Stimulated activated CD4-positive, alpha-beta T cell treated with anti-CD3 and anti-CD28 coated beads, Interleukin-4, amount 100 ng/mL, for 24 hours (primary cell): Measurements from ENCODE around the gene KCNJ9.
A peak's percentile ranks its signal among the peaks of the same experiment; 100 is the strongest.

Experiments
- DNase-seq: peaks from one replicate; pipeline ENCODE4 v3.0.0-alpha.2; 2020

Gene KCNJ9

DNA sequence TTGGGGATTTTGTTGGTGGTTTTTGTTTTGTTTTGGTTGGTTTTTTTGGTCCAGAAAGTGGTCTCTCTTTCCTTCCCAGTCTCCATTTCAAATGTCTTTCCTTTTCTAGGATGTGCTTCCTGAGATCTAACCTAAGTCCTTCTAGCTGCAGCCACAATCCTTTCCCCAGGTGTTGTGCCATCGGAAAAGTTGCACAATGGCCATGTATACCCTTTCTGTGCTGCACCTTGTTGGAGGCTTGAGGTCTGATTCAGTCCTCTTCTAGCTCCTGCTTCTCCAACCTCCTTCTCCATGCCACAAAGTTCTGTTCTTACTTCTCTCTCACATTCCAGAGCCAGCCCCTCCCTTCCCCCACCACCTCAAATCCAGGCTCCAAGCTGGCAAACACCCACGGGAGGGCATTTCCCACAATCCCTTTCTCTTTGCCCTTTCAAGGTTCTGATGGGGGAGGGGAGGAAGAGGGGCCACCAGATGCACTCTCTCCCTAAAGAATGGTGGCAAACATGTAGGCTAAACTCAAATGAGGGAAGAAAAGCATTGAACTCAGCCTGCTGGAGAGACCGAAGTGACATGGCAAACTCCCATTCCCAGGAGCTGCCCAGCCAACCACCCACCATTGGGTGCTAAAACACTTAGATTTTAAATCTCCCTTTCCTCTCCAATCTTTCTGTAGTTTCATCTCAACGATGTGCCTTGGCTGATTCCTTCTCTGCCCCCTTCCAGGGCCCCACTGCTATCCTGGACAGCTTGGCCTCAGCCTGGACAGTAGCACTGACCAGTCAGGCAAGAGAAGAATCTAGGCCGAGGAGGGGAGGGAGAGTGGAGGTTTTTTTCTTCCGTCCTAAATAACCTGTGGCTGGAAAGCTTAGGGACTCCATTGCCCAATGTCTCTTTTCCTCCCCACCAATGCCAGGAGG lies 14.3 kb upstream of the KCNJ9 start:
- DNase-seq = no peak

DNA sequence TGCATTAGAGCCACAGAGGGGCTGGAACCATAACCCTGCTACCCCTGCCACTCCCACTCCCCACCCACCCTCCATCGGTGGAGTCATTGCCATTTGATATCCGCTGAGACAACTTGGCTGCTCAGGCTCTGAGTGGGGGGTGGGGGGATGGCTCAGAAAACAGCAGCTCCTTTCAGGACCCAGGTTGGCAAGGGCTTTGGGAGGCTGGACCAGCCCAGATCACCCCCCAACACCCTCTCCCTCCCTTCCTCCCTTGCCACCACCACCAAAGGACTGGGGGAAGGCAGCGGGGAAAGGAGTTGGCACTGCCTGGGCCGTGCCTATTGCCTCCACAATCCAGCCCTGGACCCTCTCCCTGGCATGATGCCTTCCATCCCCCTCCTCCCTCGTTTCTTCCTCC lies 13.1 kb upstream of the KCNJ9 start:
- no peak for DNase-seq

DNA sequence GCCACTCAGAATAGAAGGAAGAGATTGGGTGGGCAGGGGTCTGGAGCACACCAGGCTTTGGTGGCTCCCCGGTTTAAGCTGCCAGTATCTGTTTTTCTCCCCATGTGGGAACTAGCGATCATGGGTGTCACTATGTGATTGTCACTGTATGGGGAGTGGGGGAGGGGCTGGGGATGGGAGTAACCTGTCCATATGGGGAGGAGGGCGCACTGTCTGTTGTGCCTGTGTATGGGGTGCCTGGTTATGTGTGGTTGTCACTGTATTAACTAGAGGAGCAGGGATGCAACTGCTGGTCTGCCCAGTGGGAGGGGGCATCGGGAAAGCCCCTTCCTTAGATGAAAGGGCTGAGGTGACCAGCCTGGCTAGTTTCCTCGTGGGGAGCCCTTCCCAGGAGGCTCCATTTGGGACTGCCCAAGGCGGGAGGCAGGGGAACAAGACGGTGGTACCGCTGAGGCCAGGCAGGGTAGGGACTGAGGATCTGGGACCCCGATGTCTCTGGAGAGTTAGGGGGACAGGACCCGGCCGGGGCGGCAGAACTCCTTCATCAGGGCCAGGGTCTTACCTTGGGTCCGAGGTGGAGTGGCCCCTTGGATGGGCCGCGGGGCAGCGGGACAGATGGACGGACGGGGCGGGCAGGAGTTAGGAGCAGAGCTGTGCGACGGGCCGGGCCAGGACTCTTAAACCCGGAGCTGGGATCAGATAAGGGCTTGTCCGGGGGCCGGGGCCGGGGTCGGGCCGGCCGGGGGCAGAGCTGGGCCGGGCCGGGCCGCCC lies 11.7 kb upstream of the KCNJ9 start, which contains the start of gene KCNJ10:
Gene KCNJ10, minus strand, starts transcription at position 701 of the 772 bp plus-strand sequence. CDS start 27,628 bp downstream, outside the sequence.
- no peak for DNase-seq

DNA sequence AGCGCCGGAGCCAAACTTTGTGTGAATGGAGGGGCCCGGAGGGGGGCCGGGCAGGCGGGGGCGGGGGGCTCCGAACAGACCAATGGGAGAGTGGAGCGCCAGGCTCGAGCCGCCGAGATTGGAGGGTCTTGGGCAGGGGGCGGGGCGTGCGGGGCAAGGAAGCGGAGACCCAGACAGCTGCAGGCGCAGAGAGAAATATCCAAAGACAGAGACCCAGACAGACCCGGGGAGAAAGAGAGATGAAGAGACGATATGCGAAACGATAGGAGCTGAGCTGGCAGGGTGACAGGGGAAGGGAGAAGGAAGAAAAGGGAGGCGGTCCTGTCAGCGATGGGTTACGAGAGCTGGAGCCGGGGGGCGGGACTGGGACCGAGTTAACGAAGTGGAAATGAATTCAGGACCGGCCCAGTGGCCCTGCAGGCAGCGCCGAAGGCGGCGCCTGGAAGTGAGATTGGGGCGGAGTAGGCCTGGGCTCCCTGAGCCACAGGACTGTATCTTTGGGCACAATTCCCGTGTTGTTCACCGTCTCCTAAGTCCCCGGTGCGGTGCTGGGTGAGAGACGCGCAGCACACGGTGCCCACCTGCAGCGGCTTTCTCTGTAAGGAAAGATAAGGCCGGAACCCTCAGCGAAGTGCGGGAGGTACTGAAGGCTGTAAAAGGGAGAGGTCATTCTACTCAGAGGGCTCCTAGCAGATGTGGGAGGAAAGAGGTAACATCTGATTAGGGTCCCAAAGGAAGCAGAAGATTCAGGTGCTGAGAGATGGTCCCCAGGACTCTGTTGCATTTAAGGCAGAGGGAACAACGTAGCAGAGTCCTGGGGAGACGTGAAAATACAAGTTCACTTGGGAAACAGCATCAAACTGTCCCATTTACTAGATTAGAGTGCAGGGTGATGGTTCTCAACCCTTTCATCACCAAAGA lies 10.8 kb upstream of the KCNJ9 start:
- peak; percentile 61 for DNase-seq

DNA sequence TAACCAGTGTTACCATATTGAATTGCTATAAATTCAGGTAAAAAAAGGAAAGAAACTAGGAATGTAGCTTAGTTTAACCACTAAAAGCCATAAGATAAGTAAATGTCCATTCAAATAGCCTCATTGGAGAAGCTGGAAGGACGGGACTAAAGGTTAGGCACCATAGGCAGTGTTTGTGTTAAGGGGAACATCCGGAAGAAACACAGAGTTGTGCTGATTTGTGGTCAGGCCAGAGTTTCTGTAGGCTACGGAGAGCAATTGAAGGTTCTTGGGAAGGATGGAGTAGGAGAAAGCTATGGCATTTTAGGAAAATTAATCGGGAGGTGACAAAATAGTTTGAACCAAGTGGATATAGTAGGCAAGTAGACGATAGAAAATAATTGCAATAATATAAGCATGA lies 10.0 kb upstream of the KCNJ9 start:
- DNase-seq = no peak

DNA sequence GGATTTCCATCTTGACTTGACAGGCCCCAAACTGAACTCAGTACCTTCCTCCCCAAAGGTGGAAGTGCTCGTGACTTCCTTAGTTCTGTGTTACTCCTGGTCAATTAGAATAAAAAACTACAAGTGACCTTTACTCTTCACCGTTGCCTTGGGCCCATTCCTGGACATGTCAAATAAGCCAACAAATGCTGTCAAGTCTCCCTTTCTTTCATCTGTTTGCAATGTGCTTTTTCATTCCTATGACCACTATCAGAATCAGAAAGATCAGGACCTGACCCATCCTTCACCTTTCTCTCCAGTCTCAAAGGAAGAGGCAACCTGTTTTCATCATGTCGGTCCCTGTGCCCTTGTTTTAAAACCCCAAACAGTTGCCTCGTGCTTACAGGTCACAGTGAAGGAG lies 6.5 kb upstream of the KCNJ9 start:
- no peak for DNase-seq

DNA sequence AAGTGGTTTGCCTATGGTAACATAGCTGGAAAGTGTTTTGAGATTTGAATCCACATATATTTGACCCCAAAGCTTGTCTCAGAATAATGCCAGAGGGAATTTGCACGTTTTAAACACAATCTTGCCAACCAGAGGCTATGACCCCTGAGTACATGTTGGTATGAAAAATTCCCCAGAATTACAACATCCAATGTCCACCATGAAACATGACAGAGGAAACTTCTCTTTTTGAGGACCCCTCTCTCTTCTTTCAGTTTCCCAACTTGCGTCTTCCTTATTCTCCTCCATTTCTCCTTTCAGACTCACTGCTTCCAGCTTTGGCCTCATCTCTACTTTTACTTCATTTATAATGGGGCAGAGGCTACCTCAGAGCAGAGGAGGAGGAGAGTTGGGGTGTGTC lies 5.5 kb upstream of the KCNJ9 start:
- no peak for DNase-seq

DNA sequence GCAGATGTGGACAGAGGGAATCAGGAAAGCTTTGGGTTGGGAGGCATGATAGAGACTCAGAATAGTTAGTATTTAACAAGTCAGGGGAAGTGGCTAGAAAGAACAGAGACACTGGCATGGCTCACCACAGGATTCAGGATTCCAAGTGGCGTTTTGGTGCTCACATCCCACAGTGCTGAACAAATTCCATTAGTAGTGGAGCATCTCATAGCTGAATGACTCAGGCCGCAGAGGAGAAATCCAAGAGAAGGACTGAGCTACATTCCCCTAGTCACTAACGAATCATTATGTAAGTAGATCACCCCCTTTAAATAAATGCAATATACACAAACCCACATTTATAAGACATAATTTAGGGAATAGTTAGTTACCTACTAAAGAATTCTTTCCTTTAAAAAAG lies 5.0 kb upstream of the KCNJ9 start:
- DNase-seq = no peak

DNA sequence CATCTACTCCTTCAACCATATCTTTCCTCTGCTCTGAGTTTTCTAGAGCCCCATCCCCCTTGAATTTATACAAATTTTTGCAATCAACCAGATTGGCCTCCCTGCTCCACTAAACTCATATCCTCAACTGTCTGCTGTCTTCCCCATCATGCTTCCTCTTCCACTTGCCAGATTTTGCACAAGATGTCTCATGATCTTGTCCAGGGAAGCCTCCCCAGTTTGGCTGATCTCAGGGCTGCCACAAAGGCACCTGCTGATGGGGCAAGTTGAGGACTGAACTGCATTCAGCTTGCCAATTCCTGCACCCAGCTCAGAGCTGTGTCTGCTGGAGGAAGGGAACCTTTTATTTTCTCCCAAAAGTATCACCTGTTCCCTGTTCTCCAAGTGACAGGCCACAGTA lies 3.9 kb upstream of the KCNJ9 start:
- DNase-seq = no peak

DNA sequence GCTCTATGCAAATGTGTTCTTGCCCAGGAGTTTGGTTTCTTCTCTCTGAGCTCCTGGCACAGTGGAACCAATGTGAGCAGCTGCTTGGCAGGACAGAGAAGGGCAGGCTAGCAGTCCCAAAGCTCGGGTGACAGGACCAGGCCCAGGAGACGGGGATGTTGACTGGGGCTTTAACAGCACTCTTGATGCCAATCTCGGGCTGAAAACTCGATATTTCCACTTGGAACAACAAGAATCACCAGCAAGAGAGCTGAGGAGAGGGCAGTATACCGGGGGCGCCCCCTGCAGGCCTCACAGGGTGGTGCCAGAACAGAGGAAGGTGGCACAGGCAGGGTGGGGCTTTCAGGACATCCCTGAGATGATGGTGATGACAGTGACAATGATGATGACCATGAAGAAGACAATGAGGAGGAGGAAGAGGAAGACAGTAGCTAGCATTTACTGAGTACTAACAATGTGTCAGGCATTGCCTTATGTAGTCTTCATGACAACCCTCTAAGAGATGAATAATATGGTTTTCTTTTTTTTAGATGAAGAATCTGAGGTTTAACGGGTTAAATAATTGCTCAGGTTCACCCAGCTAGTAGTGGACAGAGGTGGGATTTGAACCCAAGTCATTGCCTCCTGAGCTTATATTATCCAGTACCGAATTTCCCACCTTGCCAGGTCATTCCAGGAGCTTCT lies 2.7 kb upstream of the KCNJ9 start:
- peak; percentile 60 for DNase-seq

DNA sequence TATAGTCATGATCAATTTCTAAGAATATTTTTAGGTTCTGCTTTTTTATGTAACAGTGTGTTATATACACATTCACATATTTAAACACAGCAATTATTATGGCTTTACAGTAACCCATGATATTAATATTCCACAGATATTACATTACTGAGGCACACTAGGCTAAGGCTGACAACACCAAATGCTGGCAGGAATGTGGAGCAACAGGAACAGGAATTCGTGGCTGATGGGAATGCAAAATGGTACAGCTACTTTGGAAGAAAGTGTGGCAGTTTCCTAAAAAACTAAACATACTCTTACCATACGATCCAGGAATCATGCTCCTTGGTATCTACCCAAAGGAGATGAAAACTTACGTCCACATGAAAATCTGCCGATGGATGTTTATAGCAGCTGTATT lies 1.9 kb upstream of the KCNJ9 start:
- DNase-seq = no peak

DNA sequence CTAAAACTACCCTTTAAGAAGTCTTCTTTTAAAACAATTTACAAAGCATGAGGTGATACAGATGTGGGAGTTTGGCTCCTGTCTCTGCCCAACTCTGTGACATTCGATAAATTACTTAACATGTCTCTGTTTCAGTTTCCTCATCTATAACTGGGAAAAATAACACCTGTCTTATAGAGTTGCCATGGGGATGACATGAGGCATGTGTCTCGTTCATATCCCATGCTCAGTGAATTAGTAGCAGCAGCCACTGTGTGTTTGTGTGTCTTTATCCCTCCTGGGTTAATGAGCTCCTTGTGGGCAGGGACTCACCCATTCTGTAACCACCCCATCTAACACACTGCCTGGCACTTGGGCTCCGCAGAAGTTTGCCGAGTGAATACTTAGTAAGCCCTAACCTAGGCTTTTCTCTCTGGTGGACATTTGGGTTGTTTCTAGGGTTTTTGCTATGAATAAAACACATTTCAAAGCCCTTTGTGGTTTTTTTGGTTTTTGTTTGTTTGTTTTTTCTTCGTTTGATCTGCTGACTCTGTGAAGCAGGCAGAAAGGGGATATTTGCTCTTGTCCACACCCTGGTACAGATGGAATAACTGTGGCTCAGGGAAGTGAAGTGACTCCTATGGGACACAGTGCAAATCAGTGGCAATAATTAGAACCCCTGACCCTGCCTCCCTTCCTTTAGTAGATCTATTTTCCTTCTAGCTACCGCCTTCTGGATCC lies 797 bp upstream of the KCNJ9 start:
- no peak for DNase-seq

DNA sequence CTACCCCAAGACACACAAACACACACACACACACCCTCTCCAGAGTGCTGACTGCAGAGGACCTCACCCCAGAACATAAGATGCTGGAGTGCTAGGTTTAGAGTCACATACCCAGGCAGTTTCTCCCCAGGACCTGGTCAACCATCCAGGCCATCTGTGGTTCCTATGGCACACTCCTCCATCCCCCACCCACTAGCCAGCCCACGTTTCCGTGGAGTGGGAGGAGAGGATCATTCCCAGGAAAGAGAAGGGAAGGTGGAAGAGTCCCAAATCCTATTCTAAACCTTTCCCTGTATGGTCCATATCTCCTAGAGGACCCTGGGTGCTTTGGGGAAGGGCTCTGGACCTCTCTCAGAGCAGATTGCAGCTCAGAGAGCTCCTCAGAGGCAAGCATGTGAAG lies 1.1 kb downstream of the KCNJ9 start:
- no peak for DNase-seq

DNA sequence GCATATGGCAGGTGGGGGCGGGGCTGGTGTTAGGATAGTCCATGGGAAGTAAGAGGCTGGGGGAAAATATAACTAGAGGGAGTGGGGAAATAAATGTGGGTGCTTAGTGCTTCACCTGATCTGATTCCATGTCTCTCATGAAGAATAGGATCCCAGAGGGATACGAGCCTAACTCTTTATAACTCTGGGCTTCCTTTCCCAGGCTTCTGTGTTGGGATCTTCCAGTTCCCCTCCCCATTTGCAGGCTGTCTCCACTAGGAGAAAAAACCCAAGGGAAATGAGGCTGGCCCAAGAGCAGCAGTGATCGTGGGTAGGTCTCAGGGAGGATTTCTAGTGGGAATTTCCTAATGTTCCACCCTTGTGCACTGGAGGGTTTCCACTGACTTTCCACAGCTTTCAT lies 1.6 kb downstream of the KCNJ9 start:
- no peak for DNase-seq

DNA sequence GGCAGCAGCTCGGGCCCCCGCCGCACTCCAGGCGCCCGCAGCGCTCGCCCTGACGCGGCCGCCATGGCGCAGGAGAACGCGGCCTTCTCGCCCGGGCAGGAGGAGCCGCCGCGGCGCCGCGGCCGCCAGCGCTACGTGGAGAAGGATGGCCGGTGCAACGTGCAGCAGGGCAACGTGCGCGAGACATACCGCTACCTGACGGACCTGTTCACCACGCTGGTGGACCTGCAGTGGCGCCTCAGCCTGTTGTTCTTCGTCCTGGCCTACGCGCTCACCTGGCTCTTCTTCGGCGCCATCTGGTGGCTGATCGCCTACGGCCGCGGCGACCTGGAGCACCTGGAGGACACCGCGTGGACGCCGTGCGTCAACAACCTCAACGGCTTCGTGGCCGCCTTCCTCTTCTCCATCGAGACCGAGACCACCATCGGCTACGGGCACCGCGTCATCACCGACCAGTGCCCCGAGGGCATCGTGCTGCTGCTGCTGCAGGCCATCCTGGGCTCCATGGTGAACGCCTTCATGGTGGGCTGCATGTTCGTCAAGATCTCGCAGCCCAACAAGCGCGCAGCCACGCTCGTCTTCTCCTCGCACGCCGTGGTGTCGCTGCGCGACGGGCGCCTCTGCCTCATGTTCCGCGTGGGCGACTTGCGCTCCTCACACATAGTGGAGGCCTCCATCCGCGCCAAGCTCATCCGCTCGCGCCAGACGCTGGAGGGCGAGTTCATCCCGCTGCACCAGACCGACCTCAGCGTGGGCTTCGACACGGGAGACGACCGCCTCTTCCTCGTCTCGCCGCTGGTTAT lies 2.8 kb downstream of the KCNJ9 start:
- DNase-seq = peak; percentile 78

DNA sequence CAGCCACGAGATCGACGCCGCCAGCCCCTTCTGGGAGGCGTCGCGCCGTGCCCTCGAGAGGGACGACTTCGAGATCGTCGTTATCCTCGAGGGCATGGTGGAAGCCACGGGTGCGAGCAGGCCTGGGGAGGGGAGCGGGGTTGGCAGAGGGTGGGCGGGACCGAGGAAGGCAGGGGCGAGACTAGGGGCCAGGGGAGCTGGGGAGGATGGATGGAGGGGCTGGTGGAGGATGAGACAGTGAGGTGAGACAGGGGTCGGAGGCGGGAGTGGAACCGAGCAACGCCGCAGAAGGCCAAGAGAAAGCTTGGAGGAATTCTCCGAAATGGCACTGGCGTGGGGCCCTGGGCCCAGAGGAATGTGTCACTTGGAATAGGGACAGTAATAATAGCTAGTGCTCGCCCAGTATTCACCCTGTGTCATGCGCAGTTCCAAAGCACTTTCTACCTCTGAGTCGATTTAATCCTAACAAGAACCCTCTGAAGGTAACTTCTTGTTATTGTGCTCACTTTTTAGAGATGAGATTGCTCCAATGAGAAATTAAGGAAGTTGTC lies 3.5 kb downstream of the KCNJ9 start:
- DNase-seq = no peak

DNA sequence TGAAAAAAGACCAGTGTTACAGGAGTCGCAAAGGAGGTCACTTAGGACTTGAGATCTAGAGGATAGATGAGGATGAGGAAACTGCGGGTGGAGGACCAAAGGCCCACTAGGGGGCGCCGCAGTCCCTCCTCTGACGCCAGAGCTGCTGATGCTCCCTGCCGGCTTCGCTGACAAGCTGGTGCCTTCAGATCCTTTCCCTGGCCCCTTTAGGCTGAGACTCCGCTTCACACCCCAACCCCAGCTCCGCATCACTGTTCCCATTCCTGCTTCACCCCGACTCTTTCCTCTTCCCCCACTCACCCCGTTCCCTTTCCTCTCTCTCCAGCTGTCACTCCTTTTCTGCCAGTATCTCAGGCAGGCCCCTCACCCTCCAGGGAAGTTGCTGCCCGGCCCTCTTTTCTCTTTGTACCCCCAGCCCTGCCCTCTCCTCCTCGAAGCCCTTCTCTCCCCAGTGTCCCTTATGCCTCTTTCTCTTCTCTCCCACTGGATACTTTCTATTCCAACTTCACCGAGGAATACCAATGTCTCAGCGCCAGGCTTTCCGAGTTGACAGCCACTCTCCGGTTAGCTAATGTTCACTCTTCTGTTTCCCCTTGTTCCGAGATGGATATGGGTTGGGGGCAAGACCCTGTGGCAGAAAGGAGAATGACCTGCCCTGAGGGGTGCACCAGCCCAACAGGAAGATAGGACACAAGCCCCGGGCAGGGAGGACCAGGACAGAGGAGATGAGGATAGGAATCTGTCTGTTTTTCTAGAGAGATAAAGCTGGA lies 4.5 kb downstream of the KCNJ9 start:
- peak; percentile 79 for DNase-seq

DNA sequence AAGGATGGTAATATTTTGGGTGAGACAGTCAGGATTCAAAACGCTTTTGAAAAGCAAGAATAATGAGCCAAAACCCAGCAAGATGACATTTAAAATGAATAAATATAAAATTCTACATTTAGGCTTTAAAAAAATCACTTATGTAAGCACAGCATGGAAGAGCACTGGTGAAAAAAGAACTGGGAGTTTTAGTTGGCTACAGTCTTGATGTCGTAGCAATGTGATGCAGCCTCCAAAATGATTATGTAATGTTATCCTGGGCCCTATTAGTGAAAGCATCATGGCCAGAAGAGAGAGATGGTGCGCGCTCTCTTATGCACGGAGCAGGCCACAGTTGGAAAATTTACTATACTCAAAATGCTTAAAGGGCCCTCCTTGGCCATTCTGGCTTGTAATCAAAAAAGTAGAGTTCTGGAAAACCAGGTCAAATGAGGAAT lies 5.1 kb downstream of the KCNJ9 start:
- no peak for DNase-seq

DNA sequence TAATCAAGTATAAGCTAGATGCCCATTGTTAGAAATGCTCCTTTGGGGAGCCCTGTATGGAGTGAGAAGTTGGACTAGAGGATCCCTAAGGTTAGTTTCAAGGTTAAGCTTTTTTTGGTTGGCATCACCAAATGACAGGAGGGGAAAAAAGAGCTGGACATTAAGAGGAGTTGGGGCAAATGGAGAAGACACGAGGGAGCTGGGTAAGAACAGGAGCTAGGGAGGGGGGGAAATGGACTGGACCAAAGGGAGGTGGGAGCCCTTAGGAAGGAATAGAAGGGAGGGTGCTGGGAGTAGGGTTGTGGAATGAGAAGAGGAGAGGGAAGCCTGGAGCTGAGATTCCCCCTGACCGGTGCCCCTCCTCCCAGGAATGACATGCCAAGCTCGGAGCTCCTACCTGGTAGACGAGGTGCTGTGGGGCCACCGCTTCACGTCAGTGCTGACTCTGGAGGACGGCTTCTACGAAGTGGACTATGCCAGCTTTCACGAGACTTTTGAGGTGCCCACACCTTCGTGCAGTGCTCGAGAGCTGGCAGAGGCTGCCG lies 5.9 kb downstream of the KCNJ9 start:
- DNase-seq = no peak
